Suppressor macrophage treated with lipopolysaccharide for 1 hour (primary cell): ENCODE data around the gene OSM.
"Not testable (repeated sequence)": the region's sequence is repeated elsewhere in the genome, so short reads cannot be mapped to it uniquely, and the experiment has no call there.

Source experiments
- DNase-seq, 3 donors: peaks; one replicate each; pipeline ENCODE4 v3.0.0-alpha.2; 2020 to 2022

Gene OSM

GRCh38 chr22:30225220-30225927 is 41.3 kb downstream of the OSM start:
- DNase-seq = no peak

- peak; percentile 38 to 43 (median 39) for DNase-seq
These were observed 42.3 kb downstream of the OSM start for GRCh38 chr22:30224161-30224857.

GRCh38 chr22:30223303-30223702 is 43.3 kb downstream of the OSM start:
- no peak for DNase-seq

GRCh38 chr22:30222321-30222720 is 44.3 kb downstream of the OSM start:
- DNase-seq = no peak

- DNase-seq = no peak
These were observed 45.3 kb downstream of the OSM start for GRCh38 chr22:30221121-30221992.

GRCh38 chr22:30220338-30221012 is 46.2 kb downstream of the OSM start:
- no peak for DNase-seq

GRCh38 chr22:30219668-30220278 is 46.9 kb downstream of the OSM start:
- no peak for DNase-seq

GRCh38 chr22:30219049-30219654 is 47.5 kb downstream of the OSM start:
- DNase-seq = no peak

- no peak for DNase-seq
These were observed 48.7 kb downstream of the OSM start for GRCh38 chr22:30217698-30218560.

- no peak for DNase-seq
These were observed 49.9 kb downstream of the OSM start for GRCh38 chr22:30216710-30217109.

GRCh38 chr22:30216272-30216671 is 50.4 kb downstream of the OSM start:
- not testable (repeated sequence) for DNase-seq

- DNase-seq = no peak
These were observed 51.8 kb downstream of the OSM start for GRCh38 chr22:30214703-30215407.

GRCh38 chr22:30212996-30213441 is 53.6 kb downstream of the OSM start:
- peak in 1 of 3 donors; percentile 57 for DNase-seq
